ENCODE measurements around the gene DBNL. TPM values are rescaled to one million over a fixed set of nuclear protein-coding genes. Genes with fewer than 3 reads are reported as not detected.
A peak's percentile ranks its signal among the peaks of the same experiment; 100 is the strongest.

DBNL gene
- total RNA-seq, 6 donors from 2014 or later: 81.8 to 169 (median 130) TPM

GRCh38 chr7:44107961-44108767 is 63.7 kb downstream of the DBNL start:
- H3K36me3 ChIP-seq: peaks cover 0 to 60% (median 27%) of the 10 kb centered on the region in 4 donors
- ATAC-seq (ENCODE audit: low FRiP score in 2 of 2) (no peak), DNase-seq (no peak)
- 86 to 94% methylated on average over 13 to 18 of the region's 21 CpGs for WGBS, 2 donors
- H3K27ac ChIP-seq: peak overlapping the region in 3 of 4 donors; percentile 10 to 91 (median 89)
- no peak overlapping the region for H3K4me3 ChIP-seq
- H3K9me3 ChIP-seq: no peaks in the 10 kb centered on the region
- TF ChIP-seq POLR2A (IDR thresholded peaks at IDR 0.05) (no peak), POLR2AphosphoS5 (IDR thresholded peaks at IDR 0.05) (no peak), CTCF (IDR thresholded peaks at IDR 0.05) (no peak), EP300 (IDR thresholded peaks at IDR 0.05) (no peak)
- H3K27me3 ChIP-seq: peaks cover 0 to 10% (median 6%) of the 10 kb centered on the region in 4 donors
- peaks cover 5 to 16% (median 10%) of the 10 kb centered on the region in 4 donors for H3K4me1 ChIP-seq

- WGBS, 2 donors: 90 to 93% methylated on average over 13 to 19 of the region's 21 CpGs
- Histone ChIP-seq H3K9me3 (no peaks in the 10 kb centered on the region), H3K27me3 (peaks cover 0 to 8% (median 3%) of the 10 kb centered on the region in 4 donors), H3K4me1 (peaks cover 5 to 13% (median 9%) of the 10 kb centered on the region in 4 donors), H3K27ac (peak overlapping the region in 2 of 4 donors; percentile 89 to 91), H3K36me3 (peaks cover 0 to 69% (median 30%) of the 10 kb centered on the region in 4 donors), H3K4me3 (no peak overlapping the region)
- no peak for ATAC-seq (ENCODE audit: low FRiP score in 2 of 2)
- TF ChIP-seq POLR2A (IDR thresholded peaks at IDR 0.05): no peak
- TF ChIP-seq EP300 (IDR thresholded peaks at IDR 0.05): no peak
- TF ChIP-seq POLR2AphosphoS5 (IDR thresholded peaks at IDR 0.05): no peak
- TF ChIP-seq CTCF (IDR thresholded peaks at IDR 0.05): no peak
- no peak for DNase-seq
Measured at GRCh38 chr7:44108768-44109750, 64.6 kb downstream of the DBNL start.

GRCh38 chr7:44109991-44110390 is 65.5 kb downstream of the DBNL start:
- peaks cover 0 to 7% (median under 1%) of the 10 kb centered on the region in 4 donors for H3K4me1 ChIP-seq
- 93 to 97% methylated on average over 12 to 18 of the region's 18 CpGs for WGBS, 2 donors
- TF ChIP-seq EP300 (IDR thresholded peaks at IDR 0.05): no peak
- TF ChIP-seq POLR2A (IDR thresholded peaks at IDR 0.05): no peak
- TF ChIP-seq POLR2AphosphoS5 (IDR thresholded peaks at IDR 0.05): no peak
- no peak for TF ChIP-seq CTCF (IDR thresholded peaks at IDR 0.05)
- DNase-seq: no peak
- H3K27ac ChIP-seq: no peak overlapping the region
- peaks cover 0 to 79% (median 35%) of the 10 kb centered on the region in 4 donors for H3K36me3 ChIP-seq
- H3K27me3 ChIP-seq: no peaks in the 10 kb centered on the region
- no peaks in the 10 kb centered on the region for H3K9me3 ChIP-seq
- H3K4me3 ChIP-seq: no peak overlapping the region
- ATAC-seq (ENCODE audit: low FRiP score in 2 of 2): no peak

- H3K36me3 ChIP-seq: peaks cover 0 to 89% (median 42%) of the 10 kb centered on the region in 4 donors
- WGBS, 2 donors: 74 to 81% methylated on average over 15 to 26 of the region's 27 CpGs
Measured at GRCh38 chr7:44110719-44111635, 66.5 kb downstream of the DBNL start.

More at GRCh38 chr7:44110719-44111635, 66.5 kb downstream of the DBNL start:
- Histone ChIP-seq H3K27me3 (no peaks in the 10 kb centered on the region), H3K9me3 (no peaks in the 10 kb centered on the region), H3K27ac (no peak overlapping the region), H3K4me1 (peaks cover 0 to 7% (median 0%) of the 10 kb centered on the region in 4 donors), H3K4me3 (no peak overlapping the region)
- TF ChIP-seq POLR2A (IDR thresholded peaks at IDR 0.05) (no peak), POLR2AphosphoS5 (IDR thresholded peaks at IDR 0.05) (no peak), CTCF (IDR thresholded peaks at IDR 0.05) (no peak), EP300 (IDR thresholded peaks at IDR 0.05) (no peak)
- ATAC-seq (ENCODE audit: low FRiP score in 2 of 2) (no peak), DNase-seq (no peak)

All from upper lobe of left lung (tissue), 6 donors.